OCI-LY1 (cell line): ENCODE data around the gene RNH1.

Experiments
- H2AFZ ChIP-seq: fragments of 200-600 bp; sonication (generic), shearing (Covaris generic); 2 replicates; pipeline ENCODE4 v1.6.0; 2014; ENCODE audit warnings: antibody characterized with exemption, mild to moderate bottlenecking, low read length
- H3F3A ChIP-seq: fragments of 200-600 bp; sonication (generic), shearing (Covaris generic); 2 replicates; pipeline ENCODE4 v1.6.0; 2014; ENCODE audit warnings: mild to moderate bottlenecking, antibody characterized with exemption, low read length, moderate library complexity; ENCODE audit not compliant: insufficient read depth
- H3K27ac ChIP-seq: fragments of 200-600 bp; sonication (generic); 2 replicates; pipeline ENCODE4 v1.5.1; 2014; ENCODE audit warnings: low read length, mixed run types, mild to moderate bottlenecking, low read depth; ENCODE audit not compliant: poor library complexity, severe bottlenecking
- H3K27me3 ChIP-seq: fragments of 200-600 bp; sonication (generic); 2 replicates; pipeline ENCODE4 v1.6.0; 2014; ENCODE audit warnings: antibody characterized with exemption, mild to moderate bottlenecking, low read length, moderate library complexity; ENCODE audit not compliant: insufficient read depth
- H3K36me3 ChIP-seq: fragments of 200-600 bp; sonication (generic); 2 replicates; pipeline ENCODE4 v1.6.1; 2014; ENCODE audit warnings: mild to moderate bottlenecking, antibody characterized with exemption, low read length, moderate library complexity, mixed read lengths; ENCODE audit not compliant: insufficient read depth
- H3K4me1 ChIP-seq: fragments of 200-600 bp; sonication (generic); 2 replicates; pipeline ENCODE4 v1.5.1; 2014; ENCODE audit warnings: mild to moderate bottlenecking, low read length, moderate library complexity; ENCODE audit not compliant: insufficient read depth, severe bottlenecking
- H3K4me2 ChIP-seq: fragments of 200-600 bp; sonication (generic), shearing (Covaris generic); 2 replicates; pipeline ENCODE4 v1.6.1; 2014; ENCODE audit warnings: low read length
- H3K4me3 ChIP-seq: fragments of 200-600 bp; sonication (generic); 2 replicates; pipeline ENCODE4 v1.5.1; 2014; ENCODE audit warnings: low read length, low read depth, mild to moderate bottlenecking, mixed read lengths; ENCODE audit not compliant: poor library complexity, severe bottlenecking
- H3K79me2 ChIP-seq: fragments of 200-600 bp; shearing (Covaris generic); 2 replicates; pipeline ENCODE4 v1.6.1; 2016; ENCODE audit warnings: mixed run types, low read length, mixed read lengths; ENCODE audit not compliant: insufficient read depth
- H3K9ac ChIP-seq: fragments of 200-600 bp; sonication (generic), shearing (Covaris generic); 2 replicates; pipeline ENCODE4 v1.6.1; 2014; ENCODE audit warnings: mild to moderate bottlenecking, low read length, mixed read lengths
- H3K9me2 ChIP-seq: fragments of 200-600 bp; sonication (generic), shearing (Covaris generic); 2 replicates; pipeline ENCODE4 v1.6.1; 2014; ENCODE audit warnings: low read depth, mild to moderate bottlenecking, low read length, mixed read lengths
- H3K9me3 ChIP-seq: fragments of 200-600 bp; shearing (Covaris generic); 2 replicates; pipeline ENCODE4 v1.6.1; 2014; ENCODE audit warnings: low read length, mixed read lengths
- H4K20me1 ChIP-seq: fragments of 200-600 bp; sonication (generic), shearing (Covaris generic); 2 replicates; pipeline ENCODE4 v1.6.0; 2016; ENCODE audit warnings: mild to moderate bottlenecking, low read length; ENCODE audit not compliant: insufficient read depth
- CTCF ChIP-seq: fragments of 200-600 bp; sonication (generic), shearing (Covaris generic); IDR thresholded peaks from 2 replicates; pipeline ENCODE4 v1.5.1; 2017; ENCODE audit warnings: mild to moderate bottlenecking, antibody characterized with exemption, low read length, moderate library complexity, mixed read lengths
- EZH2 ChIP-seq: fragments of 200-600 bp; sonication (generic), shearing (Covaris generic); IDR thresholded peaks from 2 replicates; pipeline ENCODE4 v1.8.0; 2017; ENCODE audit warnings: borderline replicate concordance, mixed run types, mild to moderate bottlenecking, antibody characterized with exemption, low read length, moderate library complexity, mixed read lengths

The RNH1 gene

GRCh38 chr11:455566-456147, 51.4 kb downstream of the RNH1 start:
- H3K4me1 ChIP-seq = peaks cover 22% of the 10 kb centered on the region
- no peak overlapping the region for H3K4me2 ChIP-seq
- H3K4me3 ChIP-seq = no peak overlapping the region
- H3K9ac ChIP-seq = no peak overlapping the region
- no peaks in the 10 kb centered on the region for H3K27me3 ChIP-seq
- H3K79me2 ChIP-seq = no peaks in the 10 kb centered on the region
- H3K27ac ChIP-seq = no peak overlapping the region
- H3K9me2 ChIP-seq = no peaks in the 10 kb centered on the region
- no peaks in the 10 kb centered on the region for H3K9me3 ChIP-seq
- no peaks in the 10 kb centered on the region for H4K20me1 ChIP-seq
- TF ChIP-seq CTCF (no peak), EZH2 (no peak)
- H2AFZ ChIP-seq = no peak overlapping the region
- H3K36me3 ChIP-seq = peaks cover 8% of the 10 kb centered on the region
- no peaks in the 10 kb centered on the region for H3F3A ChIP-seq

DNA sequence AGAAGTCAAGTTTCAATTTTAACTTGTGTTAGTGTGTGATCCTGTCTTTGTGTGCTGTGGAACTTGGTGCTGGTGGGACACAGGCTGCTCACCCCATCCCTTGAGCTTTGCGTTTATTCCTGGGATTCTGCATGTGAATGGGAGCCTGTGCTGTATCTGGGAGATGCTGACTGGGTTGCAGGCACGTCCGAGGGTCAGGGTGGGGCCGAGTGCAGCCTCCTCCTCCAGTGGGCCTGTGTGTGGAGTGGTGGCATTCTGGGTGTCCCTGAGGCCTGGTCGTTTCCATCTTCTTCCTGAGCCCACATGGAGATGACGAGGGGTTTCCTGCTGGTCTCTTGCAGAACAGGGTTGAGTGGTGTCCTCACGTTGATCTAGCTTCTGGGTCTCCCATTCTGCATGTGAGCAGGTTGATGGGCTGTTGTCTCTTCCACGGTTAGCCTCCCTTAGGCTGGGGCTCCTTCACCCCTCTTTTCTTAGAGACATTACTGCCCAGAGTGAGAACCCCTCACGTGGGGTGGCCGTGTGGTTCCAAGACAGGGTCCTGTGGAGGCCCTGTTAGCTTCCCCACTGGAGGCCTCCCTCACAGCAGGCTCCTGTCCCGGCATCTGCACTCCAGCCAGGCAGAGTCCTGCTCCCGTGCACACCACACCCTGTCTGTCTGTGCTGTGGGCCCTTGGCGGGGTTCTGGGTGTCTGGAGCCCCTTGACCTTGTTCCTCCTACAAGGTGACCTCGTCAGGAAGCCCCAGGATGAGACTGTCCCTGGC, 52.1 kb downstream of the RNH1 start:
- Histone ChIP-seq H3K27me3 (no peaks in the 10 kb centered on the region), H3F3A (no peaks in the 10 kb centered on the region), H3K27ac (no peak overlapping the region), H4K20me1 (no peaks in the 10 kb centered on the region), H2AFZ (no peak overlapping the region), H3K4me2 (no peak overlapping the region), H3K4me3 (no peak overlapping the region), H3K9me3 (no peaks in the 10 kb centered on the region), H3K36me3 (peaks cover 8% of the 10 kb centered on the region), H3K9ac (no peak overlapping the region), H3K79me2 (no peaks in the 10 kb centered on the region), H3K4me1 (peaks cover 22% of the 10 kb centered on the region), H3K9me2 (no peaks in the 10 kb centered on the region)
- TF ChIP-seq CTCF (no peak), EZH2 (no peak)

DNA sequence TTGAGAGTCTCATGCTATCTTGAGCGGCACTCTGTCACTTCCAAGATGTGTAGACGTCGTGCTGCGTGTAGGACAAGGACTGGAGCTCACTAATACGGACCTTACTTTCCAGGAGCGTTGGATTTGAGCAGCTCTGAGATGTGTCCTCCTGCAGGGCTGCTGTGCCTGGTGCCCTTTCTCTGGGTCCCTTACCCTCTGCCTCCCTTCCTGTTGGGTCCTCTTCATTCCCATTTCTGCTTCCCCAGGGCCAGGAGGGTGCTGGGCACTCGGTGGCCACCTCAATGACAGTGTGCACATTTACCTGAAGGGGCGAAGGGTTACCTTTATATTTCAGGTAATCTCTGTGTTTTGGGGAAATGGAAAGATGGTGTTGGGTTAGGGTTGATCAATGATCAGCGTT, 53.0 kb downstream of the RNH1 start:
- H3K9me3 ChIP-seq = no peaks in the 10 kb centered on the region
- H2AFZ ChIP-seq = no peak overlapping the region
- no peak overlapping the region for H3K4me3 ChIP-seq
- H3K4me1 ChIP-seq = peaks cover 28% of the 10 kb centered on the region
- no peaks in the 10 kb centered on the region for H3F3A ChIP-seq
- H3K9ac ChIP-seq = no peak overlapping the region
- no peaks in the 10 kb centered on the region for H3K27me3 ChIP-seq
- H3K79me2 ChIP-seq = no peaks in the 10 kb centered on the region
- H3K27ac ChIP-seq = no peak overlapping the region
- peaks cover 8% of the 10 kb centered on the region for H3K36me3 ChIP-seq
- no peaks in the 10 kb centered on the region for H3K9me2 ChIP-seq
- no peak overlapping the region for H3K4me2 ChIP-seq
- H4K20me1 ChIP-seq = no peaks in the 10 kb centered on the region
- TF ChIP-seq CTCF (no peak), EZH2 (no peak)
